ENCODE data around the gene ALG13. TPM values are rescaled to one million over a fixed set of nuclear protein-coding genes. Genes with fewer than 3 reads are reported as not detected.

ALG13 gene
- total RNA-seq, 1 donor from 2014 or later = 84.2 TPM

- ATAC-seq (ENCODE audit: low read depth) (no peak), DNase-seq (no peak)
- H3K4me1 Mint-ChIP-seq = no peaks in the 10 kb centered on the region
- CTCF ChIA-PET = interaction anchor here (1.1 kb wide), 1 partner anchor 8 kb away, joined by 4 read pairs; no protein-coding TSS in a partner anchor
- POLR2A ChIA-PET = no interaction called here
- peaks cover 37% of the 10 kb centered on the region for H3K36me3 Mint-ChIP-seq (ENCODE audit: low read depth)
- H3K4me3 Mint-ChIP-seq = no peak overlapping the region
- intact Hi-C loops (cut with micrococcal nuclease) = no loop called here
- no peaks in the 10 kb centered on the region for H3K27me3 Mint-ChIP-seq
- TF ChIP-seq CTCF (IDR thresholded peaks at IDR 0.05) = no peak
- no peak overlapping the region for H3K27ac Mint-ChIP-seq
- H3K9me3 Mint-ChIP-seq = no peaks in the 10 kb centered on the region
These were observed 38.6 kb downstream of the ALG13 start for GRCh38 chrX:111719426-111720210.

GRCh38 chrX:111728096-111728495 lies 47.1 kb downstream of the ALG13 start:
- no peaks in the 10 kb centered on the region for H3K4me1 Mint-ChIP-seq
- intact Hi-C loops (cut with micrococcal nuclease) = no loop called here
- H3K27ac Mint-ChIP-seq = no peak overlapping the region
- no peak overlapping the region for H3K4me3 Mint-ChIP-seq
- no peaks in the 10 kb centered on the region for H3K27me3 Mint-ChIP-seq
- no peak for DNase-seq
- peaks cover 75% of the 10 kb centered on the region for H3K36me3 Mint-ChIP-seq (ENCODE audit: low read depth)
- ChIA-PET POLR2A (no interaction called here), CTCF (interaction anchor here (1.5 kb wide), 1 partner anchor 8 kb away, joined by 4 read pairs; no protein-coding TSS in a partner anchor)
- TF ChIP-seq CTCF (IDR thresholded peaks at IDR 0.05) = no peak
- H3K9me3 Mint-ChIP-seq = no peaks in the 10 kb centered on the region
- ATAC-seq (ENCODE audit: low read depth) = no peak

GRCh38 chrX:111731351-111731750 lies 50.4 kb downstream of the ALG13 start:
- H3K9me3 Mint-ChIP-seq = no peaks in the 10 kb centered on the region
- DNase-seq (no peak), ATAC-seq (ENCODE audit: low read depth) (no peak)
- no peaks in the 10 kb centered on the region for H3K27me3 Mint-ChIP-seq
- ChIA-PET CTCF (no interaction called here), POLR2A (no interaction called here)
- H3K4me3 Mint-ChIP-seq = no peak overlapping the region
- no peak for TF ChIP-seq CTCF (IDR thresholded peaks at IDR 0.05)
- intact Hi-C loops (cut with micrococcal nuclease) = no loop called here
- no peaks in the 10 kb centered on the region for H3K4me1 Mint-ChIP-seq
- H3K36me3 Mint-ChIP-seq (ENCODE audit: low read depth) = peaks cover 74% of the 10 kb centered on the region
- H3K27ac Mint-ChIP-seq = no peak overlapping the region

GRCh38 chrX:111736571-111736970 lies 55.6 kb downstream of the ALG13 start:
- Mint-ChIP-seq H3K4me1 (no peaks in the 10 kb centered on the region), H3K36me3 (ENCODE audit: low read depth) (peaks cover 62% of the 10 kb centered on the region), H3K4me3 (no peak overlapping the region), H3K27me3 (no peaks in the 10 kb centered on the region), H3K27ac (no peak overlapping the region), H3K9me3 (no peaks in the 10 kb centered on the region)
- CTCF ChIA-PET = no interaction called here
- ATAC-seq (ENCODE audit: low read depth) (no peak), DNase-seq (no peak)
- TF ChIP-seq CTCF (IDR thresholded peaks at IDR 0.05) = no peak
- intact Hi-C loops (cut with micrococcal nuclease) = no loop called here
- POLR2A ChIA-PET = no interaction called here

- no peak for ATAC-seq (ENCODE audit: low read depth)
- POLR2A ChIA-PET = no interaction called here
- CTCF ChIA-PET = no interaction called here
- peaks cover 65% of the 10 kb centered on the region for H3K36me3 Mint-ChIP-seq (ENCODE audit: low read depth)
- TF ChIP-seq CTCF (IDR thresholded peaks at IDR 0.05) = no peak
- no peaks in the 10 kb centered on the region for H3K27me3 Mint-ChIP-seq
- H3K4me1 Mint-ChIP-seq = no peaks in the 10 kb centered on the region
- intact Hi-C loops (cut with micrococcal nuclease) = no loop called here
- DNase-seq = no peak
- no peak overlapping the region for H3K4me3 Mint-ChIP-seq
- H3K27ac Mint-ChIP-seq = no peak overlapping the region
- no peaks in the 10 kb centered on the region for H3K9me3 Mint-ChIP-seq
These were observed 61.0 kb downstream of the ALG13 start for GRCh38 chrX:111742018-111742417.
